Small intestine (tissue), 7 donors: ENCODE data around the gene PLEKHB2. TPM values are rescaled to one million over a fixed set of nuclear protein-coding genes. Genes with fewer than 3 reads are reported as not detected.
"Not testable (repeated sequence)": the region's sequence is repeated elsewhere in the genome, so short reads cannot be mapped to it uniquely, and the experiment has no call there.

ENCODE experiments used
- DNase-seq, 2 donors: peaks; one replicate each; pipeline versions ENCODE4 v3.0.0 to v3.0.0-alpha.2; 2013
- FAIRE-seq: peaks from 2 replicates; lab custom pipeline; 2012; peaks lifted over from hg19 to GRCh38; lab: Jason Lieb, UNC
- H3K27ac ChIP-seq, 3 donors: one replicate each; pipeline ENCODE4 v1.5.1; 2013; ENCODE audit warnings: low read length in 2 of 3, mild to moderate bottlenecking in 2 of 3, control low read depth in 1 of 3, inconsistent platforms in 1 of 3, low read depth in 1 of 3, moderate library complexity in 1 of 3
- H3K27me3 ChIP-seq, 3 donors: one replicate each; pipeline ENCODE4 v1.6.1; 2013; ENCODE audit warnings: low read length in 3 of 3, inconsistent platforms in 1 of 3; ENCODE audit not compliant: control insufficient read depth in 3 of 3, insufficient read depth in 3 of 3
- H3K36me3 ChIP-seq, 3 donors: one replicate each; pipeline ENCODE4 v1.6.1; 2013; ENCODE audit warnings: low read length in 3 of 3, inconsistent platforms in 1 of 3, low read depth in 1 of 3, mild to moderate bottlenecking in 1 of 3, moderate library complexity in 1 of 3; ENCODE audit not compliant: control insufficient read depth in 3 of 3, insufficient read depth in 2 of 3
- H3K4me1 ChIP-seq, 3 donors: one replicate each; pipeline ENCODE4 v1.6.1; 2013; ENCODE audit warnings: low read length in 2 of 3, inconsistent platforms in 1 of 3, low read depth in 1 of 3, mild to moderate bottlenecking in 1 of 3, moderate library complexity in 1 of 3; ENCODE audit not compliant: control insufficient read depth in 3 of 3, insufficient read depth in 2 of 3
- H3K4me3 ChIP-seq, 3 donors: one replicate each; pipeline ENCODE4 v1.5.1; 2013; ENCODE audit warnings: low read length in 3 of 3, control low read depth in 1 of 3, inconsistent platforms in 1 of 3, low read depth in 1 of 3, mild to moderate bottlenecking in 1 of 3, moderate library complexity in 1 of 3
- H3K9me3 ChIP-seq, 2 donors: one replicate each; pipeline ENCODE4 v1.6.1; 2013; ENCODE audit warnings: low read depth in 1 of 2, low read length in 1 of 2; ENCODE audit not compliant: control insufficient read depth in 2 of 2, insufficient read depth in 1 of 2
- WGBS, 3 donors: extraction: QIAGEN DNeasy Blood & Tissue Kit; methylation state at CpG; one replicate each; pipeline ENCODE4 v1.1.7; 2013; 5-methylcytosine and 5-hydroxymethylcytosine counted together
- polyA plus RNA-seq, 4 donors: library from polyadenylated mRNA; stranded (reverse) in 3 of 4; unstranded in 1 of 4; fragments of 200-250 nt in 3 of 4; fragments of 120-200 nt in 1 of 4; gene quantifications; one replicate each; pipeline versions ENCODE4 v1.2.1 to v1.2.3, GENCODE V29; 2013
- donor health status: healthy with polysubstance abuse.
- donor health status: control.
- donor health status: control.
- donor health status: Bipolar disorder and iron deficiency.
- donor health status: healthy.

Gene PLEKHB2
- polyA plus RNA-seq, 4 donors = 40.3 to 134 (median 66.4) TPM

- Histone ChIP-seq H3K27ac (no peak overlapping the region), H3K36me3 (peaks cover 10 to 53% (median 42%) of the 10 kb centered on the region in 3 donors), H3K9me3 (no peaks in the 10 kb centered on the region), H3K4me1 (no peaks in the 10 kb centered on the region), H3K4me3 (no peak overlapping the region), H3K27me3 (no peaks in the 10 kb centered on the region)
- DNase-seq (no peak), FAIRE-seq (no peak)
- 93 to 97% (median 94%) methylated on average over 5 of the region's 5 CpGs for WGBS, 3 donors
Observed at GRCh38 chr2:131142849-131143248, 37.7 kb downstream of the PLEKHB2 start.

GRCh38 chr2:131143803-131144202 is 38.7 kb downstream of the PLEKHB2 start:
- no peak overlapping the region for H3K4me3 ChIP-seq
- no peaks in the 10 kb centered on the region for H3K4me1 ChIP-seq
- WGBS, 3 donors = 95 to 97% (median 96%) methylated on average over 6 of the region's 6 CpGs
- H3K9me3 ChIP-seq = no peaks in the 10 kb centered on the region
- H3K36me3 ChIP-seq = peaks cover 10 to 54% (median 37%) of the 10 kb centered on the region in 3 donors
- no peak overlapping the region for H3K27ac ChIP-seq
- FAIRE-seq (no peak), DNase-seq (no peak)
- no peaks in the 10 kb centered on the region for H3K27me3 ChIP-seq

GRCh38 chr2:131145040-131145439 is 39.9 kb downstream of the PLEKHB2 start:
- H3K4me3 ChIP-seq = no peak overlapping the region
- no peaks in the 10 kb centered on the region for H3K27me3 ChIP-seq
- H3K27ac ChIP-seq = no peak overlapping the region
- FAIRE-seq (no peak), DNase-seq (no peak)
- H3K9me3 ChIP-seq = no peaks in the 10 kb centered on the region
- WGBS, 3 donors = 94 to 98% (median 95%) methylated on average over 2 of the region's 2 CpGs
- peaks cover 9 to 51% (median 32%) of the 10 kb centered on the region in 3 donors for H3K36me3 ChIP-seq
- H3K4me1 ChIP-seq = no peaks in the 10 kb centered on the region

GRCh38 chr2:131146231-131146630 is 41.1 kb downstream of the PLEKHB2 start:
- Histone ChIP-seq H3K27ac (no peak overlapping the region), H3K9me3 (no peaks in the 10 kb centered on the region), H3K36me3 (peaks cover 5 to 49% (median 28%) of the 10 kb centered on the region in 3 donors), H3K4me3 (no peak overlapping the region), H3K4me1 (no peaks in the 10 kb centered on the region), H3K27me3 (no peaks in the 10 kb centered on the region)
- no peak for DNase-seq
- FAIRE-seq = no peak
- WGBS, 3 donors = 90 to 95% (median 92%) methylated on average over 7 of the region's 7 CpGs

GRCh38 chr2:131146749-131147148 is 41.6 kb downstream of the PLEKHB2 start:
- 66 to 86% (median 84%) methylated on average over 1 of the region's 1 CpG for WGBS, 3 donors
- no peak overlapping the region for H3K27ac ChIP-seq
- H3K36me3 ChIP-seq = peaks cover 5 to 50% (median 28%) of the 10 kb centered on the region in 3 donors
- DNase-seq (no peak), FAIRE-seq (no peak)
- H3K4me3 ChIP-seq = no peak overlapping the region
- no peaks in the 10 kb centered on the region for H3K4me1 ChIP-seq
- H3K27me3 ChIP-seq = no peaks in the 10 kb centered on the region
- H3K9me3 ChIP-seq = no peaks in the 10 kb centered on the region

- Histone ChIP-seq H3K4me3 (no peak overlapping the region), H3K9me3 (no peaks in the 10 kb centered on the region), H3K27me3 (no peaks in the 10 kb centered on the region), H3K27ac (no peak overlapping the region), H3K4me1 (no peaks in the 10 kb centered on the region), H3K36me3 (peaks cover 4 to 44% (median 25%) of the 10 kb centered on the region in 3 donors)
- FAIRE-seq (no peak), DNase-seq (peak in 1 of 2 donors; percentile 11)
- WGBS, 3 donors = 77 to 80% (median 78%) methylated on average over 3 of the region's 3 CpGs
Observed at GRCh38 chr2:131148426-131148825, 43.3 kb downstream of the PLEKHB2 start.

- not testable (repeated sequence) for DNase-seq, FAIRE-seq, H3K4me3 ChIP-seq, H3K4me1 ChIP-seq, H3K9me3 ChIP-seq, H3K27ac ChIP-seq, H3K27me3 ChIP-seq
- WGBS, 3 donors = 95 to 98% (median 97%) methylated on average over 9 of the region's 9 CpGs
- H3K36me3 ChIP-seq = peaks cover 2 to 35% (median 12%) of the 10 kb centered on the region in 3 donors
Observed at GRCh38 chr2:131150109-131150508, 45.0 kb downstream of the PLEKHB2 start.

GRCh38 chr2:131151398-131151797 is 46.3 kb downstream of the PLEKHB2 start:
- Histone ChIP-seq H3K4me1 (no peaks in the 10 kb centered on the region), H3K27ac (no peak overlapping the region), H3K4me3 (no peak overlapping the region), H3K36me3 (peaks cover 2 to 27% (median 8%) of the 10 kb centered on the region in 3 donors), H3K27me3 (no peaks in the 10 kb centered on the region), H3K9me3 (no peaks in the 10 kb centered on the region)
- DNase-seq = no peak
- FAIRE-seq = no peak
- WGBS, 3 donors = 90 to 93% (median 91%) methylated on average over 6 of the region's 6 CpGs

GRCh38 chr2:131152074-131152473 is 46.9 kb downstream of the PLEKHB2 start:
- no peak for FAIRE-seq
- H3K27me3 ChIP-seq = no peaks in the 10 kb centered on the region

More at GRCh38 chr2:131152074-131152473, 46.9 kb downstream of the PLEKHB2 start:
- Histone ChIP-seq H3K27ac (no peak overlapping the region), H3K36me3 (peaks cover 1 to 23% (median 2%) of the 10 kb centered on the region in 3 donors), H3K4me3 (no peak overlapping the region), H3K4me1 (no peaks in the 10 kb centered on the region), H3K9me3 (no peaks in the 10 kb centered on the region)
- DNase-seq = no peak
- 57 to 61% (median 59%) methylated on average over 7 of the region's 7 CpGs for WGBS, 3 donors
